BLaER1 (cell line): ENCODE results near the gene NDUFS1.
A peak's percentile ranks its signal among the peaks of the same experiment; 100 is the strongest.
"Not testable (repeated sequence)": the region's sequence is repeated elsewhere in the genome, so short reads cannot be mapped to it uniquely, and the experiment has no call there.

Experiments used
- H3K27ac ChIP-seq: shearing (Covaris generic); formaldehyde crosslinking; 2 replicates; pipeline ENCODE4 v1.8.1; 2022
- H3K27me3 ChIP-seq: shearing (Covaris generic); formaldehyde crosslinking; 2 replicates; pipeline ENCODE4 v1.8.1; 2022
- H3K36me3 ChIP-seq: shearing (Covaris generic); formaldehyde crosslinking; 2 replicates; pipeline ENCODE4 v1.8.1; 2022
- H3K4me1 ChIP-seq: shearing (Covaris generic); formaldehyde crosslinking; 2 replicates; pipeline ENCODE4 v1.8.1; 2022
- H3K4me2 ChIP-seq: shearing (Covaris generic); formaldehyde crosslinking; 2 replicates; pipeline ENCODE4 v1.8.1; 2022
- H3K4me3 ChIP-seq: shearing (Covaris generic); formaldehyde crosslinking; 2 replicates; pipeline ENCODE4 v1.8.1; 2022
- H3K9ac ChIP-seq: shearing (Covaris generic); formaldehyde crosslinking; 2 replicates; pipeline ENCODE4 v1.8.1; 2022
- H3K9me3 ChIP-seq: shearing (Covaris generic); formaldehyde crosslinking; 2 replicates; pipeline ENCODE4 v1.8.1; 2022
- H4K20me1 ChIP-seq: shearing (Covaris generic); formaldehyde crosslinking; 2 replicates; pipeline ENCODE4 v1.8.1; 2022
- Cebpa-rat ChIP-seq: shearing (Covaris generic); IDR thresholded peaks from 2 replicates; pipeline ENCODE4 v1.8.1; 2022

NDUFS1 gene

GRCh38 chr2:206108713-206109112 lies 50.5 kb downstream of the NDUFS1 start:
- Histone ChIP-seq H3K27ac (no peak overlapping the region), H3K4me2 (peak overlapping the region; percentile 14; the same call in 1 of the 2 replicates), H3K4me3 (no peak overlapping the region), H3K9ac (no peak overlapping the region), H3K27me3 (no peaks in the 10 kb centered on the region), H4K20me1 (no peaks in the 10 kb centered on the region), H3K4me1 (peaks cover 6% of the 10 kb centered on the region), H3K9me3 (no peaks in the 10 kb centered on the region), H3K36me3 (peaks cover 17% of the 10 kb centered on the region; the same call in 1 of the 2 replicates)
- TF ChIP-seq Cebpa-rat = no peak

- Histone ChIP-seq H3K9ac (no peak overlapping the region), H4K20me1 (no peaks in the 10 kb centered on the region), H3K9me3 (no peaks in the 10 kb centered on the region), H3K4me2 (no peak overlapping the region), H3K27me3 (no peaks in the 10 kb centered on the region), H3K4me1 (peaks cover 6% of the 10 kb centered on the region), H3K4me3 (no peak overlapping the region), H3K27ac (no peak overlapping the region), H3K36me3 (peaks cover 4% of the 10 kb centered on the region; the same call in 1 of the 2 replicates)
- TF ChIP-seq Cebpa-rat = no peak
Observed at GRCh38 chr2:206105541-206105940, 53.7 kb downstream of the NDUFS1 start.

GRCh38 chr2:206105038-206105437 lies 54.2 kb downstream of the NDUFS1 start:
- peaks cover 4% of the 10 kb centered on the region; the same call in 1 of the 2 replicates for H3K36me3 ChIP-seq
- H3K27ac ChIP-seq = no peak overlapping the region
- no peaks in the 10 kb centered on the region for H3K9me3 ChIP-seq
- no peak overlapping the region for H3K4me3 ChIP-seq
- H4K20me1 ChIP-seq = no peaks in the 10 kb centered on the region
- peaks cover 6% of the 10 kb centered on the region for H3K4me1 ChIP-seq
- H3K27me3 ChIP-seq = no peaks in the 10 kb centered on the region
- no peak overlapping the region for H3K4me2 ChIP-seq
- TF ChIP-seq Cebpa-rat = no peak
- no peak overlapping the region for H3K9ac ChIP-seq

- not testable (repeated sequence) for H3K27me3 ChIP-seq, H3K4me2 ChIP-seq, H4K20me1 ChIP-seq, H3K27ac ChIP-seq, H3K9ac ChIP-seq, H3K36me3 ChIP-seq, H3K4me3 ChIP-seq, H3K9me3 ChIP-seq
- peaks cover 36% of the 10 kb centered on the region for H3K4me1 ChIP-seq
Observed at GRCh38 chr2:206098872-206099271, 60.4 kb downstream of the NDUFS1 start.

- Histone ChIP-seq H3K4me3 (no peak overlapping the region), H3K9me3 (no peaks in the 10 kb centered on the region), H3K36me3 (no peaks in the 10 kb centered on the region), H3K4me1 (peaks cover 36% of the 10 kb centered on the region), H4K20me1 (no peaks in the 10 kb centered on the region), H3K27ac (0 out of 2 replicates have a peak overlapping the region, but pooled peaks have one; percentile 5), H3K4me2 (no peak overlapping the region), H3K9ac (no peak overlapping the region), H3K27me3 (no peaks in the 10 kb centered on the region)
- TF ChIP-seq Cebpa-rat = no peak
Observed at GRCh38 chr2:206098471-206098870, 60.8 kb downstream of the NDUFS1 start.

GRCh38 chr2:206096876-206097275 lies 62.4 kb downstream of the NDUFS1 start:
- no peaks in the 10 kb centered on the region for H3K9me3 ChIP-seq
- TF ChIP-seq Cebpa-rat = no peak
- no peak overlapping the region for H3K4me3 ChIP-seq
- peak overlapping the region; percentile 74 for H3K4me2 ChIP-seq
- peak overlapping the region; percentile 89 for H3K27ac ChIP-seq
- no peaks in the 10 kb centered on the region for H3K36me3 ChIP-seq
- no peaks in the 10 kb centered on the region for H3K27me3 ChIP-seq
- H3K4me1 ChIP-seq = peaks cover 36% of the 10 kb centered on the region
- H4K20me1 ChIP-seq = no peaks in the 10 kb centered on the region
- peak overlapping the region; percentile 59; the same call in 1 of the 2 replicates for H3K9ac ChIP-seq

- peak overlapping the region; percentile 59 for H3K9ac ChIP-seq
- H3K4me1 ChIP-seq = peaks cover 36% of the 10 kb centered on the region
- H3K27ac ChIP-seq = peak overlapping the region; percentile 89
- no peaks in the 10 kb centered on the region for H4K20me1 ChIP-seq
- no peak overlapping the region for H3K4me3 ChIP-seq
- no peaks in the 10 kb centered on the region for H3K36me3 ChIP-seq
- H3K9me3 ChIP-seq = no peaks in the 10 kb centered on the region
- H3K4me2 ChIP-seq = peak overlapping the region; percentile 74
- no peak for TF ChIP-seq Cebpa-rat
- H3K27me3 ChIP-seq = no peaks in the 10 kb centered on the region
Observed at GRCh38 chr2:206095536-206096332, 63.5 kb downstream of the NDUFS1 start.

- no peaks in the 10 kb centered on the region for H3K9me3 ChIP-seq
- H4K20me1 ChIP-seq = no peaks in the 10 kb centered on the region
- H3K4me2 ChIP-seq = no peak overlapping the region
- no peak for TF ChIP-seq Cebpa-rat
- H3K4me3 ChIP-seq = no peak overlapping the region
- H3K27me3 ChIP-seq = no peaks in the 10 kb centered on the region
- peaks cover 9% of the 10 kb centered on the region for H3K36me3 ChIP-seq
- H3K27ac ChIP-seq = no peak overlapping the region
- peaks cover 45% of the 10 kb centered on the region for H3K4me1 ChIP-seq
- H3K9ac ChIP-seq = no peak overlapping the region
Observed at GRCh38 chr2:206092297-206092696, 66.9 kb downstream of the NDUFS1 start.

GRCh38 chr2:206088248-206088647 lies 71.0 kb downstream of the NDUFS1 start:
- no peak overlapping the region for H3K9ac ChIP-seq
- H3K4me1 ChIP-seq = peaks cover 26% of the 10 kb centered on the region
- TF ChIP-seq Cebpa-rat = no peak
- peaks cover 9% of the 10 kb centered on the region for H3K36me3 ChIP-seq
- H3K27me3 ChIP-seq = no peaks in the 10 kb centered on the region
- H3K9me3 ChIP-seq = no peaks in the 10 kb centered on the region
- H3K27ac ChIP-seq = peak overlapping the region; percentile 49; the same call in 1 of the 2 replicates
- H3K4me3 ChIP-seq = no peak overlapping the region
- H4K20me1 ChIP-seq = peaks cover 6% of the 10 kb centered on the region; the same call in 1 of the 2 replicates
- peak overlapping the region; percentile 89 for H3K4me2 ChIP-seq

GRCh38 chr2:206086716-206087350 lies 72.4 kb downstream of the NDUFS1 start:
- H3K27me3 ChIP-seq = no peaks in the 10 kb centered on the region
- H3K4me3 ChIP-seq = peak overlapping the region; percentile 80
- peaks cover 14% of the 10 kb centered on the region; the same call in 1 of the 2 replicates for H4K20me1 ChIP-seq
- peaks cover 35% of the 10 kb centered on the region for H3K4me1 ChIP-seq
- H3K9ac ChIP-seq = peak overlapping the region; percentile 100
- H3K4me2 ChIP-seq = peak overlapping the region; percentile 89
- H3K9me3 ChIP-seq = no peaks in the 10 kb centered on the region
- peak overlapping the region; percentile 100 for H3K27ac ChIP-seq
- peaks cover 9% of the 10 kb centered on the region for H3K36me3 ChIP-seq
- TF ChIP-seq Cebpa-rat = no peak
